ENCODE measurements around the gene TNIK. TPM values are rescaled to one million over a fixed set of nuclear protein-coding genes. Genes with fewer than 3 reads are reported as not detected.

The TNIK gene
- total and polyA plus RNA-seq, 10 donors, result 0.85 to 34.5 (median 14.1) TPM

DNA sequence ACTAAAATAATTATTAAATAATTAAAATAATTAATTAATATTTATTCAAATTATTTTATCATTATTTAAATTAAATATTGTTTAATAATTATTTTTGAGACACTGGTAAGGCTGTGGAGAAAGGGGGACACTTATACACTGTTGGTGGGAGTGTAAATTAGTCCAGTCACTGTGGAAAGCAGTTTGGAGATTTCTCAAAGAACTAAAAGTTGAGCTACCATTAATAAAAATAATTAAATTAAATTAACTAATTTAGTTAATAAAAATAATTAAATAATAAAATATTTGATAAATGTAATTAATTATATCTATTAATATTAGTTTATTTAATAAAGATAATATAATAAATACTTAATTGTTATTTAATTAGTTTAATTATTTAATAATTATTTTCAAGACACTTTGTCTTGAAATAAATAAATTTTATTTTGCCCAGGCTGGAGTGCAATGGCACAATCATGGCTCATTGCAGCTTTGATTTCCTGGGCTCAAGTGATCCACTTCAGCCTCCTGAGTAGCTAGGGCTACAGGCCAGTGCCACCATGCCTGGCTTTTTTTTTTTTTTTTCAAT is 16.4 kb upstream of the TNIK start:
- TF ChIP-seq POLR2AphosphoS5 (IDR thresholded peaks at IDR 0.05) (no peak), POLR2A (IDR thresholded peaks at IDR 0.05) (no peak)
- TF ChIP-seq, protein P1, sequence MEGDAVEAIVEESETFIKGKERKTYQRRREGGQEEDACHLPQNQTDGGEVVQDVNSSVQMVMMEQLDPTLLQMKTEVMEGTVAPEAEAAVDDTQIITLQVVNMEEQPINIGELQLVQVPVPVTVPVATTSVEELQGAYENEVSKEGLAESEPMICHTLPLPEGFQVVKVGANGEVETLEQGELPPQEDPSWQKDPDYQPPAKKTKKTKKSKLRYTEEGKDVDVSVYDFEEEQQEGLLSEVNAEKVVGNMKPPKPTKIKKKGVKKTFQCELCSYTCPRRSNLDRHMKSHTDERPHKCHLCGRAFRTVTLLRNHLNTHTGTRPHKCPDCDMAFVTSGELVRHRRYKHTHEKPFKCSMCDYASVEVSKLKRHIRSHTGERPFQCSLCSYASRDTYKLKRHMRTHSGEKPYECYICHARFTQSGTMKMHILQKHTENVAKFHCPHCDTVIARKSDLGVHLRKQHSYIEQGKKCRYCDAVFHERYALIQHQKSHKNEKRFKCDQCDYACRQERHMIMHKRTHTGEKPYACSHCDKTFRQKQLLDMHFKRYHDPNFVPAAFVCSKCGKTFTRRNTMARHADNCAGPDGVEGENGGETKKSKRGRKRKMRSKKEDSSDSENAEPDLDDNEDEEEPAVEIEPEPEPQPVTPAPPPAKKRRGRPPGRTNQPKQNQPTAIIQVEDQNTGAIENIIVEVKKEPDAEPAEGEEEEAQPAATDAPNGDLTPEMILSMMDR (IDR thresholded peaks at IDR 0.05 in 8 of 11, conservative IDR thresholded peaks at IDR 0.05 in 3 of 11), result no peak
- intact Hi-C loops (cut with DNase I; ENCODE audit: low total_unique reads), result no loop called here

GRCh38 chr3:171472552-171472951 is 12.3 kb upstream of the TNIK start:
- WGBS, 5 donors, result 79 to 91% (median 84%) methylated on average over 2 of the region's 2 CpGs
- no peaks in the 10 kb centered on the region for H3K36me3 ChIP-seq
- intact Hi-C loops (cut with DNase I; ENCODE audit: low total_unique reads), result no loop called here

More for the DNA sequence above, 16.4 kb upstream of the TNIK start:
- H3K9me3 ChIP-seq, result peaks cover 0 to 4% (median 0%) of the 10 kb centered on the region in 8 donors
- no peaks in the 10 kb centered on the region for H3K4me1 ChIP-seq
- no peak for DNase-seq
- no peaks in the 10 kb centered on the region for H3K27me3 ChIP-seq (replicated peaks in 1 of 7)
- H3K27ac ChIP-seq, result no peak overlapping the region
- no peak overlapping the region for H3K4me3 ChIP-seq
- H3K36me3 ChIP-seq, result no peaks in the 10 kb centered on the region

DNA sequence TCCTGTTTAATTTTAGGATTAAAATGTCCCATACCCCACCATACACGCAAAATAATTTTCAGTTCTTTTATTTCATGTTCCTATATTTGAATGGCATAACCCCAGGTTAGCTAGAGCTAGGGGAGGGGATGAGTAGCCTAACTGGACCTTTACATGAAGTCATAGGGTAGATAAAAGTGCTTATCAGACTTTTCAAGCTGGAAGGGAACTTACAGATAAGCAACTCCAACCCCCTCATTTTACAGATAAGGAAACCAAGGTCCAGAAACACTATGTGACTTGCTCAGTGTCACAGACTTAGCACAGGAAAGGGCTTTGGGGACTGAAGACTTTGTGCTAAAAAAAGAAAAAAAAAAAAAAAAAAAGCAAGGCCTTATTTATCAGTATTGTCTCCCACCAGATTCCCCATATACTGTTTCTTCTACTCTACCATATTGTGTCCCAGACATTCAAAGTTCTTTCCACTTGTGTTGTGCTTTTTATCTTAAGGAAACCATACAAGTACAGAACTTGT is 10.6 kb upstream of the TNIK start:
- intact Hi-C loops (cut with DNase I; ENCODE audit: low total_unique reads), result no loop called here
- no peak for DNase-seq
- Histone ChIP-seq H3K4me1 (no peaks in the 10 kb centered on the region), H3K36me3 (no peaks in the 10 kb centered on the region), H3K9me3 (no peaks in the 10 kb centered on the region), H3K27me3 (replicated peaks in 1 of 7) (peaks cover 0 to 6% (median 0%) of the 10 kb centered on the region in 7 donors), H3K4me3 (no peak overlapping the region), H3K27ac (no peak overlapping the region)
- 85 to 98% (median 93%) methylated on average over 1 of the region's 1 CpG for WGBS, 5 donors
- no peak for TF ChIP-seq POLR2AphosphoS5 (IDR thresholded peaks at IDR 0.05)
- TF ChIP-seq, protein P1 (IDR thresholded peaks at IDR 0.05 in 8 of 11, conservative IDR thresholded peaks at IDR 0.05 in 3 of 11), result no peak
- no peak for TF ChIP-seq POLR2A (IDR thresholded peaks at IDR 0.05)

More at GRCh38 chr3:171472552-171472951, 12.3 kb upstream of the TNIK start:
- TF ChIP-seq, protein P1 (IDR thresholded peaks at IDR 0.05 in 8 of 11, conservative IDR thresholded peaks at IDR 0.05 in 3 of 11), result no peak
- no peak for TF ChIP-seq POLR2A (IDR thresholded peaks at IDR 0.05)
- TF ChIP-seq POLR2AphosphoS5 (IDR thresholded peaks at IDR 0.05), result no peak
- H3K27ac ChIP-seq, result no peak overlapping the region
- peaks cover 0 to 4% (median 0%) of the 10 kb centered on the region in 8 donors for H3K9me3 ChIP-seq
- DNase-seq, result no peak
- no peaks in the 10 kb centered on the region for H3K4me1 ChIP-seq
- peaks cover 0 to 5% (median 0%) of the 10 kb centered on the region in 7 donors for H3K27me3 ChIP-seq (replicated peaks in 1 of 7)
- H3K4me3 ChIP-seq, result no peak overlapping the region

DNA sequence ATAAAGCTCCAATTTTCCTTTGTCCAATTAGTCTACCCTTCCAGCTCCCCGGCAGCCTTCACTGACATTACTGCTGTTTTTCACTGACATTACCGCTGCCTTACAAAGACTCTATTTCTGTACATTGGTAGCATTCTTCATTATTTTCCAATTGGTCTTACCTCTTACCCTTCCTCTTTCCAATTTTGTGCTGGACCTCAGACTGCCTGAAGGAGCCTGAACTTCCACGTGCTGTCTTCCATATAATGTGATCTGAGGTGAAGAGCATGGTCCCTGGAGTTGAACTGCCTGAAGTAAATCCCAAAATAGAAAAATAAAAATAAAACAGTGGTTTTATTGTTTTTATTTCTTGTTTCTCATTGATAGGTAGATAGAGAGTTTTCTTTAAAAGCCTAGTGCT is 9.2 kb upstream of the TNIK start:
- Histone ChIP-seq H3K9me3 (no peaks in the 10 kb centered on the region), H3K36me3 (no peaks in the 10 kb centered on the region), H3K4me1 (no peaks in the 10 kb centered on the region), H3K27me3 (replicated peaks in 1 of 7) (peaks cover 0 to 12% (median 0%) of the 10 kb centered on the region in 7 donors), H3K4me3 (no peak overlapping the region), H3K27ac (no peak overlapping the region)
- no peak for DNase-seq
- TF ChIP-seq POLR2A (IDR thresholded peaks at IDR 0.05) (no peak), POLR2AphosphoS5 (IDR thresholded peaks at IDR 0.05) (no peak)
- TF ChIP-seq, protein P1 (IDR thresholded peaks at IDR 0.05 in 8 of 11, conservative IDR thresholded peaks at IDR 0.05 in 3 of 11), result no peak
- WGBS, 5 donors, result 92 to 95% (median 93%) methylated on average over 3 of the region's 3 CpGs
- intact Hi-C loops (cut with DNase I; ENCODE audit: low total_unique reads), result loop anchor here (10.0 kb wide), 1 partner anchor 285 kb away; no protein-coding TSS in a partner anchor
